Measurements from ENCODE around the gene HEG1. TPM values are rescaled to one million over a fixed set of nuclear protein-coding genes. Genes with fewer than 3 reads are reported as not detected.

HEG1 gene
- total and polyA plus RNA-seq, 2 donors: 32.9 to 42.1 TPM

GRCh38 chr3:125050488-125051090 lies 5.2 kb downstream of the HEG1 start:
- H3K4me3 ChIP-seq (ENCODE audit: low read depth, low read length): no peak overlapping the region
- WGBS: 90% methylated on average over 6 of the region's 6 CpGs
- no peak overlapping the region for H3K27ac ChIP-seq (ENCODE audit: low read depth)
- peaks cover 2% of the 10 kb centered on the region for H3K4me1 ChIP-seq (ENCODE audit: insufficient read depth)
- no peak for DNase-seq (ENCODE audit: extremely low spot score)
- H3K36me3 ChIP-seq (ENCODE audit: insufficient read depth): no peaks in the 10 kb centered on the region

GRCh38 chr3:125048282-125048681 lies 7.5 kb downstream of the HEG1 start:
- DNase-seq (ENCODE audit: extremely low spot score): no peak
- WGBS: 92% methylated on average over 3 of the region's 3 CpGs
- Histone ChIP-seq H3K4me1 (ENCODE audit: insufficient read depth) (peaks cover 2% of the 10 kb centered on the region), H3K27ac (ENCODE audit: low read depth) (no peak overlapping the region), H3K36me3 (ENCODE audit: insufficient read depth) (no peaks in the 10 kb centered on the region), H3K4me3 (ENCODE audit: low read depth, low read length) (no peak overlapping the region)

GRCh38 chr3:125045965-125046364 lies 9.8 kb downstream of the HEG1 start:
- no peak for DNase-seq (ENCODE audit: extremely low spot score)
- Histone ChIP-seq H3K4me1 (ENCODE audit: insufficient read depth) (no peaks in the 10 kb centered on the region), H3K27ac (ENCODE audit: low read depth) (no peak overlapping the region), H3K4me3 (ENCODE audit: low read depth, low read length) (no peak overlapping the region), H3K36me3 (ENCODE audit: insufficient read depth) (no peaks in the 10 kb centered on the region)
- 46% methylated on average over 2 of the region's 2 CpGs for WGBS

- WGBS: 78% methylated on average over 5 of the region's 5 CpGs
- H3K4me3 ChIP-seq (ENCODE audit: low read depth, low read length): no peak overlapping the region
- no peaks in the 10 kb centered on the region for H3K4me1 ChIP-seq (ENCODE audit: insufficient read depth)
- no peak overlapping the region for H3K27ac ChIP-seq (ENCODE audit: low read depth)
- DNase-seq (ENCODE audit: extremely low spot score): no peak
- no peaks in the 10 kb centered on the region for H3K36me3 ChIP-seq (ENCODE audit: insufficient read depth)
These were observed 10.6 kb downstream of the HEG1 start for GRCh38 chr3:125045194-125045593.

GRCh38 chr3:125043599-125044151 lies 12.1 kb downstream of the HEG1 start:
- H3K4me1 ChIP-seq (ENCODE audit: insufficient read depth): no peaks in the 10 kb centered on the region
- 65% methylated on average over 20 of the region's 20 CpGs for WGBS

GRCh38 chr3:125042725-125043406 lies 12.9 kb downstream of the HEG1 start:
- no peaks in the 10 kb centered on the region for H3K36me3 ChIP-seq (ENCODE audit: insufficient read depth)
- DNase-seq (ENCODE audit: extremely low spot score): no peak
- no peak overlapping the region for H3K4me3 ChIP-seq (ENCODE audit: low read depth, low read length)
- H3K4me1 ChIP-seq (ENCODE audit: insufficient read depth): no peaks in the 10 kb centered on the region
- 32% methylated on average over 17 of the region's 17 CpGs for WGBS
- peak overlapping the region; percentile 92 for H3K27ac ChIP-seq (ENCODE audit: low read depth)

More at GRCh38 chr3:125043599-125044151, 12.1 kb downstream of the HEG1 start:
- no peak overlapping the region for H3K4me3 ChIP-seq (ENCODE audit: low read depth, low read length)
- no peaks in the 10 kb centered on the region for H3K36me3 ChIP-seq (ENCODE audit: insufficient read depth)
- no peak for DNase-seq (ENCODE audit: extremely low spot score)
- H3K27ac ChIP-seq (ENCODE audit: low read depth): peak overlapping the region; percentile 60

GRCh38 chr3:125039131-125040100 lies 16.4 kb downstream of the HEG1 start:
- no peak overlapping the region for H3K4me3 ChIP-seq (ENCODE audit: low read depth, low read length)

GRCh38 chr3:125037498-125038150 lies 18.2 kb downstream of the HEG1 start:
- no peak for DNase-seq (ENCODE audit: extremely low spot score)
- no peak overlapping the region for H3K4me3 ChIP-seq (ENCODE audit: low read depth, low read length)
- 93% methylated on average over 2 of the region's 2 CpGs for WGBS
- no peaks in the 10 kb centered on the region for H3K4me1 ChIP-seq (ENCODE audit: insufficient read depth)
- H3K27ac ChIP-seq (ENCODE audit: low read depth): no peak overlapping the region
- no peaks in the 10 kb centered on the region for H3K36me3 ChIP-seq (ENCODE audit: insufficient read depth)

More at GRCh38 chr3:125039131-125040100, 16.4 kb downstream of the HEG1 start:
- DNase-seq (ENCODE audit: extremely low spot score): no peak
- no peaks in the 10 kb centered on the region for H3K36me3 ChIP-seq (ENCODE audit: insufficient read depth)
- no peak overlapping the region for H3K27ac ChIP-seq (ENCODE audit: low read depth)
- WGBS: 63% methylated on average over 11 of the region's 11 CpGs
- H3K4me1 ChIP-seq (ENCODE audit: insufficient read depth): no peaks in the 10 kb centered on the region

- Histone ChIP-seq H3K36me3 (ENCODE audit: insufficient read depth) (no peaks in the 10 kb centered on the region), H3K27ac (ENCODE audit: low read depth) (no peak overlapping the region), H3K4me3 (ENCODE audit: low read depth, low read length) (no peak overlapping the region), H3K4me1 (ENCODE audit: insufficient read depth) (no peaks in the 10 kb centered on the region)
- 86% methylated on average over 5 of the region's 5 CpGs for WGBS
- DNase-seq (ENCODE audit: extremely low spot score): no peak
These were observed 20.6 kb downstream of the HEG1 start for GRCh38 chr3:125035217-125035616.

GRCh38 chr3:125033616-125034015 lies 22.2 kb downstream of the HEG1 start:
- no peaks in the 10 kb centered on the region for H3K4me1 ChIP-seq (ENCODE audit: insufficient read depth)
- H3K27ac ChIP-seq (ENCODE audit: low read depth): no peak overlapping the region

GRCh38 chr3:125033135-125033534 lies 22.7 kb downstream of the HEG1 start:
- no peaks in the 10 kb centered on the region for H3K36me3 ChIP-seq (ENCODE audit: insufficient read depth)
- 78% methylated on average over 5 of the region's 5 CpGs for WGBS
- no peak overlapping the region for H3K27ac ChIP-seq (ENCODE audit: low read depth)
- no peaks in the 10 kb centered on the region for H3K4me1 ChIP-seq (ENCODE audit: insufficient read depth)
- no peak for DNase-seq (ENCODE audit: extremely low spot score)
- no peak overlapping the region for H3K4me3 ChIP-seq (ENCODE audit: low read depth, low read length)

More at GRCh38 chr3:125033616-125034015, 22.2 kb downstream of the HEG1 start:
- no peak overlapping the region for H3K4me3 ChIP-seq (ENCODE audit: low read depth, low read length)
- no peaks in the 10 kb centered on the region for H3K36me3 ChIP-seq (ENCODE audit: insufficient read depth)
- no peak for DNase-seq (ENCODE audit: extremely low spot score)
- WGBS: 91% methylated on average over 14 of the region's 14 CpGs

- 87% methylated on average over 3 of the region's 3 CpGs for whole genome bisulfite sequencing
- no peak for DNase-seq (ENCODE audit: extremely low spot score)
- Histone ChIP-seq H3K4me3 (ENCODE audit: low read depth, low read length) (no peak overlapping the region), H3K36me3 (ENCODE audit: insufficient read depth) (no peaks in the 10 kb centered on the region), H3K27ac (ENCODE audit: low read depth) (no peak overlapping the region), H3K4me1 (ENCODE audit: insufficient read depth) (no peaks in the 10 kb centered on the region)
These were observed 23.1 kb downstream of the HEG1 start for GRCh38 chr3:125032683-125033082.

GRCh38 chr3:125032100-125032643 lies 23.6 kb downstream of the HEG1 start:
- H3K27ac ChIP-seq (ENCODE audit: low read depth): no peak overlapping the region
- no peak overlapping the region for H3K4me3 ChIP-seq (ENCODE audit: low read depth, low read length)
- DNase-seq (ENCODE audit: extremely low spot score): no peak
- no peaks in the 10 kb centered on the region for H3K4me1 ChIP-seq (ENCODE audit: insufficient read depth)
- H3K36me3 ChIP-seq (ENCODE audit: insufficient read depth): peaks cover 1% of the 10 kb centered on the region
- 81% methylated on average over 5 of the region's 5 CpGs for WGBS
